Astrocyte of the hippocampus (primary cell): Measurements from ENCODE around the gene POR.
"Not testable (repeated sequence)": the region's sequence is repeated elsewhere in the genome, so short reads cannot be mapped to it uniquely, and the experiment has no call there.

Experiments
- DNase-seq: peaks from one replicate; pipeline ENCODE4 v3.0.0; 2011; ENCODE audit warnings: low read depth, low spot score

POR gene

DNA sequence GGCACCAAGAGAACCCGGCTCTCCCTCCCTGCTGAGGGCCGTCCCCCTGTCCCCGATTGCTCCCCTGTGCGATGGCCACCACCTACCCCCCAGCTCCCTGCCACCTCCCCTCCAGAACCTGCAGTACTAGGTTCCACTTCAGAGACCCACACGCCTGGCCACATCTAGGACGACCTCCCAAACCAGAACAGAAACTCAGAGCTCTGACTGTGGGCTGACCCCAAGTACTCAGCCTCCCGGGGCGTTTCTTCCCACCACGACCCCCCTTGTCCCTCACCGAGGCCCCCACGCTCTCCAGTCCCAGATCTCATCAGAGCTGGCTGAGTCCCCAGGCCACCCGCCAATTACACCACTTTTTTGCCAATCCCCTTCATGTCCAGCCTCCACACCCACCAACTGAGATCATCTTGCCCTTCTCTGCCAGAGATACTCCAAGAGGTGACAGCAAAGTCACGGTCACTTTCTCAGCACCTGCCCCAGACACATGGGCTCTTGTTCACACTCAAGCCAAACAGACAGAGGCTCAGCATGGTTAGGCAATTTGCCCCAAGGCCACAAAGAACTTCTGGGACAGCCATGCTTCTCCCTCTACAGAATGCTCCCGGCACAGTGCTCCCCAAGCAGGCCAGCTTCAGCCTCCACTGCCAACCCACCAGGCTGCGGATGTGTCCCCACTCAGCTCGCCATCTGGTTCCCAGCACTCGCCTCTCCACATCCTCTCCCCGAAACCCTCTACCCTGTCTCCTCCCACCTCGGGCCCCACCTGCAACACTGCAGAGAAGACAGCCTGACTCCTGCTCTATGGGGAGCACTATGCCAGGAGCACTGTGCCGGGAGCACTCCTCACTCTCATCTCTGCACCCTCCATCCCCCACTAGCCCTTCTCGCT lies 74.8 kb downstream of the POR start:
- DNase-seq: no peak

GRCh38 chr7:75991531-75992082 lies 76.7 kb downstream of the POR start:
- no peak for DNase-seq

GRCh38 chr7:75992083-75992755 lies 77.3 kb downstream of the POR start:
- no peak for DNase-seq

DNA sequence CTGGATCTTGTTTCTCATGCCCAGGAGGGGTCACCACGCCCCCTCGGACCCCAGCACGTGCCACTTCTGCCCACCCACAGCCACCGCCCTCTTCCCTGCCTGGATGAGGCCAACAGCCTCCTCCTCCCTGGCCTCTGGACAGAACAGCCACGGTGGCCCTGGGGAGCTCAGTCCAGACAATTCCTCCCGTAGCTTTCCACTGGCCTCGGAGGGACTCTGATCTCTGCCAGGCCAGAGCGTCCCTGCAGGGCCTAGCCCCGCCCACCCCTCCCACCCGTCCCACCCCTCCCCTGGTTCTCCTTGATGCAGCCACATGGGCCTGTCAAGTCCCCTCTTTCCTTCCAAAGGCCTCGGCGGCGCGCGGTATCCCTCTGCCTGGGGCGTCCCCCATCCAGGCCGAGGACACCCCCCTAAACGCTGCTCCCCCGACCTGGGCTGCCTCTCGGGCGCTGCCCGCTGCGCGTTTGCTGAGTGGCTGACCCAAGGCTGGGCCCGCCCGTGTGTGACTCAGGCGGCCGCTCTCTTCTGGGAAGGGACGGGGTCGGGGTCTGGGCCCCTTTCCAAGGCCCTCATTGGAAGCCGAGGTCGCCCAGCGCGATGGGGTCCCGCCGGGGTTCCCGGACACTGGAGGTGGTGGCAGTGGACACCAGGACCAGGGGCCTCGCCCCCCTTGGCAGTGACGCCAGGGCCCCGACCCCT lies 78.9 kb downstream of the POR start:
- peak; percentile 71 for DNase-seq

- peak; percentile 98 for DNase-seq
Observed at GRCh38 chr7:75994388-75995051, 79.6 kb downstream of the POR start, which contains the start of gene TMEM120A. TMEM120A (minus strand) TSS chr7:75994595; CDS start chr7:75994570, 25 bp downstream.

GRCh38 chr7:75995052-75995471 lies 80.1 kb downstream of the POR start:
- no peak for DNase-seq

DNA sequence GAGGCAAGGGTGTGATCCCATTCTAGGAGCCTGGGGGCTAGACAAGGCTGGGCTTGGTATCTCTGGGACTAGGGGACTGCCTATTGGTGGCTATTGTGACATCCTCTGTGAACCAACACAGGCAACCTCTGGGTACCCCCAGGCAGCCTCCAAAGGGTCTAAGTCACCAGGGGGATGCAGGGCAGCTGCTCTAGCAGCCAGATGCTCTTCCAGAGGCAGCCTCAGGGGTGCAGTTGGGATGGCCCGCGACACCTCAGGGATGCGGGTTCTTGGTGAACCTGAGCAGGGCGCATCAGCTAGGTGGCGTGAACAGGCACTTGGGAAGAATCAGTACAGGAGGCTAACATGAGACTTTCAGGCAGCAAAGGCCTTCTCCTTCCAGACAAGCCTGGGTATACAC lies 81.0 kb downstream of the POR start:
- DNase-seq: no peak

- no peak for DNase-seq
Observed at GRCh38 chr7:75996476-75996875, 81.5 kb downstream of the POR start.

DNA sequence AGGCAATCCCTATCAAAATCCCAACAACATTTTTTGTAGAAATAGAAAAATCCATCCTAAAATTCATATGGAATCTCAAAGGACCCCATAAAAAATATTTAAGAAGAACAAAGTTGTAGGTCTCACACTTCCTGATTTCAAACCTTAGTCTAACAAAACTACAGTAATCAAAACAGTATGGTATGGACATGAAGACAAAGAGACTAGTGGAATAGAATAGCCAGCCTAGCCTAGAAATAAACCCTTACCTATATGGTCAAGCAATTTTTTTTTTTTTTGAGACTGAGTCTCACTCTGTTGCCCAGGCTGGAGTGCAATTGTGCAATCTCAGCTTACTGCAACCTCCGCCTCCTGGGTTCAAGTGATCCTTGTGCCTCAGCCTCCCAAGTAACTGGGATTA lies 83.1 kb downstream of the POR start:
- DNase-seq: no peak

GRCh38 chr7:76000566-76000965 lies 85.6 kb downstream of the POR start:
- no peak for DNase-seq

DNA sequence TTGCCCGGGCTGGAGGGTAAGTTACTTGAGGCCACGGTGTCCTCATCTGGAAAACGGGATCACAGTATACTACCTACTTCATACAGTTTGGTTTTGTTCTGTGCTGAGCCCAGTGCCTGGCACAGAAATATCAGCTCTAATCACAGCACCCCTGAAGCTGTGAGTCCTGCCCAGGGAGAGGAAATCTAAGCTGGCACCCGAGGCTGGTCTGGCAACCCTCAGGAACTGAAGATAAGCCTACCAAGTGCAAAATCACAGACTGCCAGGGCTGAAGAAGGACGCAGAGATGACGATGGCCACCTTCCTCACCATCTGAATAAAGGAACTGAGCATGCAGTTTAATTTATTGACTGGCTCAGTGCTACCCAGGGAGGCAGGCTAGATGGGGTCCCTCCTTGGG lies 87.2 kb downstream of the POR start:
- no peak for DNase-seq

DNA sequence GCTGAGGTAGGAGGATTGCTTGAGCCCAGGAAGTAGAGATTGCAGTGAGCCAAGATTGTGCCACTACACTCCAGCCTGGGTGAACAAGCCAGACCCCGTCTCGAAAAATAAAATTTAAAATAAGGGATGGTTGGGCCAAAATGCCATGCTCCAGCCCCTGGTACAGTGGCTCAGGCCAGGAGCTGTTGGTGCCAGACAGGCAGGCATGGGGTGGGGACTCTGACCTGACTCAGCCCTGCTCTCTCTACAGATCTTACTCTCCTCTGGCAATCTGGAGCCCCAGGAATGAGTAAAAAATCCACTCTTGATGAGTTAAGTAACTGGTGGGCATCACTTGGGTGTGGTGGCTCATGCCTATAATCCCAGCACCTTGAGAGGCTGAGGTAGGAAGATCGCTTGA lies 87.9 kb downstream of the POR start:
- DNase-seq: no peak

DNA sequence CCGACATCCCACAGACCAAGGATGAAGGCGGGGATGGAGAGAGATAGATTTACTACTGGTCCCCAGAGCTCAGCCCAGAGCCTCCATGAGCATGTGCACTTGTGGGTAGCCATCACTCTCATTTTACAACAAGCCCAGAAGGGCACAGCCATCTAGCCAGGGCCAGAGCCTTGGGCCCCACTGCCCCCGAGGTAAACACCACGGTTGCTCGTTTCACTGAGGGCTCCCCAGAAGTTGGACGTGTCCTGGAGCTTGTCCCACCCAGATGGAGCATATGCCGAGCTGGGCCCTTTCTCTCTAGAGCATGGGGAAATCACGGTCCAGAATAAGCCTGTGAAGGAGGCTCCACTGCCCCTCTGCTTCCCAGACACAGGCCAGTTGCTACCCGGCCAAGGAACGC lies 88.4 kb downstream of the POR start:
- DNase-seq: no peak

DNA sequence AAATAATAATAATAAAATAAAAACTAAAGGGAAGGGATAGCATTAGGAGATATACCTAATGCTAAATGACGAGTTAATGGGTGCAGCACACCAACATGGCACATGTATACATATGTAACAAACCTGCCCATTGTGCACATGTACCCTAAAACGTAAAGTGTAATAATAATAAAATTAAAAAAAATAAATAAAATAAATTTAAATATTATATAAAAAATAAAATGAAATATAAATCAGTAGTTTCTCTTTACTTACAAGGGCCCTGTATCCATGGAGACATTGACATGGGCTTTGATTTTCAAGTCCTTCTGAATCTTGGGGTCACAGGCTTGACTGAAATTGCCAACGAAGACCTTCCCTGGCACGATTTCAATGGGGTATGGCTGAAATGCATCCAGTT lies 90.0 kb downstream of the POR start:
- not testable (repeated sequence) for DNase-seq

DNA sequence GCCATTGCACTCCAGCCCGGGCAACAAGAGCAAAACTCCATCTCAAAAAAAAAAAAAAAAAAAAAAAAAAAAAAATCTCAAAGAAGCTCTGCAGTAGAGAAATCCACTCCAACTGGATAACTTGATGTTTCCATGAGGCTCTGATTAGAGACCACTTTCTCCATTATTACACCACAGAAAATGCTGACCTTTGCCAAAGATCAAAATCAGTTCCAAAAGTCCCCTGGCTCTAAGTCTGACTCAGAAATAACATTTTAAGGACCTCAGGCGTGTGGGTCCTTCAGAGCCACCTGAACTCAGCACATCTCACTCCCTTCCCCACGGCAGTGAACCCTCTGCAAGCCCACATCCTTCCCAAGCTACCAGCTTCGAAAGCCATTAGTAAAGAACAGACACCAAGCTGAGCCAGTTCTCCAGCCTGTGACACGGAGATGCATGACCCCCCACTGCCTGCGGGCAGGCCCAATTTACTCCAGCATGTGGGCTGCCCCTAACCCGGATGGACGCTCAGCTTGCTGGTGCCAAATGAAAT lies 93.3 kb downstream of the POR start:
- no peak for DNase-seq

DNA sequence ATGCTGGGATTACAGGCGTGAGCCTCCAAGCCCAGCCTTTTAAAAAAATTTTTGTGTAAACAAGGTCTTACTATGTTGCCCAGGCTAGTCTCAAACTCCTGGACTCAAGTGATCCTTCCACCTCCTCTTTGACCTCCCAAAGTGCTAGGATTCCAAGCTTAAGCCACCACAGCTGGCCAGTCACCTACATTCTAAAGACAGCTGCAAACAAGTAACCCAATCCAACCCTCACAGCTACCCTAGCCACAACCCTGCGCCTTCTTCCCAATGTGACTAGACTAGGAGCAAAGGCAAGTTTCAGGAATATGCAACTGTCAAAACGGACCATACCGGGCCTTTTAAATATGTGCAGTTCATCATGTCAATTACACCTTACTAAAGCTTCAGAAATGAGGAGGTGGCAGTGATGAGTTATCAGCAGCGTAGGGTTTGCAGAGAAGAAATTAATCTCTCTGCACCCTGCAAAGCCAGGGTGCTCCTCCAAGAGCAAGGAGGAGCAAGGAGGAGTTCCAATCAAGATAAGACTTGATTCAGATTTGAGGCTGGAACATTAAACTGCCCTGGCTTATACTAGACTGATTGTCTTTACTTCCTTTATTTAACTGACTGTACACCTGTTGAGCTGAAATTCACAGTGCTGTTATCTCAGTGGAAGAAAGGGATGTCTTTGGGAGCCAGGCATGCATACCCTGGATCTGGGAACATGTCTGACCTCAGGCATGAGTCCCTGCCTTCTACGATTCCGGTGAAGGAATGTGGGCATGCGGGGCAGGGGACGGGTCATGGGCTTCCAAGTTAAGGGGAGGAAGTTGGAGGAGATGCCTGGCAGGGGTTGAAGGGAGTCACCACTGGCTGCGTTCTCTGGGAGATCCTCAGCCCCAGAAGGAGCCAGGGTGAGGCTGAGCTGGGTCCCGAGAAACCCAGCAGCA lies 95.0 kb downstream of the POR start:
- DNase-seq: no peak

- peak; percentile 43 for DNase-seq
Observed at GRCh38 chr7:76011442-76011861, 96.5 kb downstream of the POR start.

- peak; percentile 73 for DNase-seq
Observed at GRCh38 chr7:76016191-76016947, 101.4 kb downstream of the POR start.

DNA sequence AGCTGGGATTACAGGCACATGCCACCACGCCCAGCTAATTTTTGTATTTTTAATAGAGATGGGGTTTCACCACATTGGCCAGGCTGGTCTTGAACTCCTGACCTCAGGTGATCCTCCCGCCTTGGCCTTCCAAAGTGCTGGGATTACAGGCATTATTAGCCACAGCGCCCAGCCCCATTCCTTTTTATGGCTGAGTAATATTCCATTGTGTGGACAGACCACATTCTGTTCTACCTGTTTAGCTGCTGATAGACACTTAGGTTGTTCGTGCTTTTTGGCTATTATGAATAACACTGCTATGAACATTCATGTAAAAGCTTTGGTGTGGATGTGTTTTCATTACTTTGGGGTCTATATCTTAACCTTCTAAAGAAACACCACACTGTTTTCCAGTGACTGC lies 103.6 kb downstream of the POR start:
- not testable (repeated sequence) for DNase-seq
